ENCODE measurements around the gene MTMR3. TPM values are rescaled to one million over a fixed set of nuclear protein-coding genes. Genes with fewer than 3 reads are reported as not detected.
"Not testable (repeated sequence)": the region's sequence is repeated elsewhere in the genome, so short reads cannot be mapped to it uniquely, and the experiment has no call there.

Gene MTMR3
- total RNA-seq, 2 experiments from 2014 or later, result 17.6 to 22.2 TPM

DNA sequence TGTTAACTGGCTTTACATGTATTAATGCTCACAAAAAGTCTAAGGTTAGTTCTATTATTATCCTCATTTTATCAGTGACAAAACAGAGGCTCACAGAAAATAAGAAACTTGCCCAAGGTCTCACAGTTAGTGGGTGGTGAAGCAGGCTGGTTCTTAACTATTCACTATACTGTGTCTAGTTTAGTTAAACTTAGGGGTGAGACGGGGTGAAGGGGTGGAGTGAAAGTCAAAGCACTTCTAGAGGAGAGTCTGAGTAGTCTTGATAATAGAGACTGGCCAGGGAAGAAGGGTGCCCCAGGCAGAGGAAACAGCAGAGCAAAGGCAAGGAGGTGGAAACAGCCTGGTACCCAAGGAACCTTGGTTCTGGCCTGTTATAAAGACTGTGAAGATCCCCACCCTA is 48.9 kb upstream of the MTMR3 start:
- ChIA-PET CTCF (ENCODE audit: unreplicated experiment) (no interaction called here), POLR2A (no interaction called here)
- Histone ChIP-seq H3K4me2 (ENCODE audit: low read length) (no peak overlapping the region), H3K27ac (ENCODE audit: low read depth, low read length, poor library complexity, severe bottlenecking) (no peak overlapping the region), H3K36me3 (ENCODE audit: insufficient read depth, low read length) (peaks cover 34% of the 10 kb centered on the region; the same call in 1 of the 2 replicates), H3K9me3 (ENCODE audit: low read length) (no peaks in the 10 kb centered on the region), H3K4me3 (ENCODE audit: low read depth, low read length, poor library complexity, severe bottlenecking) (no peak overlapping the region), H2AFZ (ENCODE audit: low read length) (no peak overlapping the region), H3K9me2 (ENCODE audit: insufficient read depth, low read length) (no peaks in the 10 kb centered on the region), H4K20me1 (ENCODE audit: insufficient read depth, low read length) (no peaks in the 10 kb centered on the region), H3K4me1 (ENCODE audit: insufficient read depth, low read length, poor library complexity, severe bottlenecking) (peaks cover 19% of the 10 kb centered on the region), H3K79me2 (ENCODE audit: insufficient read depth, low read depth, low read length) (peaks cover 13% of the 10 kb centered on the region; the same call in 1 of the 2 replicates)
- no peak for DNase-seq (ENCODE audit: low spot score)
- TF ChIP-seq EZH2phosphoT487 (IDR thresholded peaks at IDR 0.05; ENCODE audit: borderline replicate concordance, low read depth, low read length), result no peak
- TF ChIP-seq, protein P1, sequence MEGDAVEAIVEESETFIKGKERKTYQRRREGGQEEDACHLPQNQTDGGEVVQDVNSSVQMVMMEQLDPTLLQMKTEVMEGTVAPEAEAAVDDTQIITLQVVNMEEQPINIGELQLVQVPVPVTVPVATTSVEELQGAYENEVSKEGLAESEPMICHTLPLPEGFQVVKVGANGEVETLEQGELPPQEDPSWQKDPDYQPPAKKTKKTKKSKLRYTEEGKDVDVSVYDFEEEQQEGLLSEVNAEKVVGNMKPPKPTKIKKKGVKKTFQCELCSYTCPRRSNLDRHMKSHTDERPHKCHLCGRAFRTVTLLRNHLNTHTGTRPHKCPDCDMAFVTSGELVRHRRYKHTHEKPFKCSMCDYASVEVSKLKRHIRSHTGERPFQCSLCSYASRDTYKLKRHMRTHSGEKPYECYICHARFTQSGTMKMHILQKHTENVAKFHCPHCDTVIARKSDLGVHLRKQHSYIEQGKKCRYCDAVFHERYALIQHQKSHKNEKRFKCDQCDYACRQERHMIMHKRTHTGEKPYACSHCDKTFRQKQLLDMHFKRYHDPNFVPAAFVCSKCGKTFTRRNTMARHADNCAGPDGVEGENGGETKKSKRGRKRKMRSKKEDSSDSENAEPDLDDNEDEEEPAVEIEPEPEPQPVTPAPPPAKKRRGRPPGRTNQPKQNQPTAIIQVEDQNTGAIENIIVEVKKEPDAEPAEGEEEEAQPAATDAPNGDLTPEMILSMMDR (conservative IDR thresholded peaks at IDR 0.05; ENCODE audit: low read length), result no peak
- BruUV-seq (replicated peaks), result no TSS peak
- intact Hi-C loops (cut with micrococcal nuclease; ENCODE audit: unreplicated experiment), result loop anchor here (10.0 kb wide), 1 partner anchor 171 kb away; no protein-coding TSS in a partner anchor

- not testable (repeated sequence) for H3K9me2 ChIP-seq (ENCODE audit: insufficient read depth, low read length); BruUV-seq (replicated peaks); H2AFZ ChIP-seq (ENCODE audit: low read length); H4K20me1 ChIP-seq (ENCODE audit: insufficient read depth, low read length); H3K9me3 ChIP-seq (ENCODE audit: low read length); H3K27ac ChIP-seq (ENCODE audit: low read depth, low read length, poor library complexity, severe bottlenecking); DNase-seq (ENCODE audit: low spot score)
- Histone ChIP-seq H3K4me3 (ENCODE audit: low read depth, low read length, poor library complexity, severe bottlenecking) (peak overlapping the region; percentile 99), H3K4me2 (ENCODE audit: low read length) (peak overlapping the region; percentile 87), H3K36me3 (ENCODE audit: insufficient read depth, low read length) (peaks cover 21% of the 10 kb centered on the region; the same call in 1 of the 2 replicates), H3K79me2 (ENCODE audit: insufficient read depth, low read depth, low read length) (peaks cover 13% of the 10 kb centered on the region; the same call in 1 of the 2 replicates), H3K4me1 (ENCODE audit: insufficient read depth, low read length, poor library complexity, severe bottlenecking) (peaks cover 19% of the 10 kb centered on the region)
- CTCF ChIA-PET (ENCODE audit: unreplicated experiment), result interaction anchor here (0.6 kb wide), 1 partner anchor 30 kb away, joined by 3 read pairs; no protein-coding TSS in a partner anchor
- intact Hi-C loops (cut with micrococcal nuclease; ENCODE audit: unreplicated experiment), result loop anchor here (5.0 to 10.0 kb wide), 2 partner anchors 70 to 168 kb away; partner anchors contain the start of genes UQCR10 and ZMAT5
- POLR2A ChIA-PET, result interaction anchor here (1.1 to 1.3 kb wide), 2 partner anchors 14 to 81 kb away, joined by 3 to 4 read pairs; no protein-coding TSS in a partner anchor
Observed at GRCh38 chr22:29836791-29837370, 46.1 kb upstream of the MTMR3 start.

- DNase-seq (ENCODE audit: low spot score), result peak; percentile 98
- intact Hi-C loops (cut with micrococcal nuclease; ENCODE audit: unreplicated experiment), result loop anchor here (2.0 to 10.0 kb wide), 3 partner anchors 45 to 167 kb away; partner anchors contain the start of genes MTMR3, UQCR10 and ZMAT5
- Histone ChIP-seq H3K4me1 (ENCODE audit: insufficient read depth, low read length, poor library complexity, severe bottlenecking) (peaks cover 19% of the 10 kb centered on the region), H3K27ac (ENCODE audit: low read depth, low read length, poor library complexity, severe bottlenecking) (peak within 1 kb of the TSS; percentile 14), H3K79me2 (ENCODE audit: insufficient read depth, low read depth, low read length) (peaks cover 13% of the 10 kb centered on the region; the same call in 1 of the 2 replicates), H2AFZ (ENCODE audit: low read length) (peak within 1 kb of the TSS; percentile 96), H4K20me1 (ENCODE audit: insufficient read depth, low read length) (no peaks in the 10 kb centered on the region), H3K9me3 (ENCODE audit: low read length) (no peaks in the 10 kb centered on the region), H3K36me3 (ENCODE audit: insufficient read depth, low read length) (peaks cover 13% of the 10 kb centered on the region; the same call in 1 of the 2 replicates), H3K9me2 (ENCODE audit: insufficient read depth, low read length) (no peaks in the 10 kb centered on the region), H3K4me2 (ENCODE audit: low read length) (peak within 1 kb of the TSS; percentile 87), H3K4me3 (ENCODE audit: low read depth, low read length, poor library complexity, severe bottlenecking) (peak within 1 kb of the TSS; percentile 99)
- POLR2A ChIA-PET, result interaction anchor here (0.5 to 1.3 kb wide), 2 partner anchors 65 to 82 kb away, joined by 3 to 7 read pairs; no protein-coding TSS in a partner anchor
- BruUV-seq (replicated peaks), result no TSS peak
- CTCF ChIA-PET (ENCODE audit: unreplicated experiment), result no interaction called here
- no peak for TF ChIP-seq EZH2phosphoT487 (IDR thresholded peaks at IDR 0.05; ENCODE audit: borderline replicate concordance, low read depth, low read length)
- TF ChIP-seq, protein P1 (conservative IDR thresholded peaks at IDR 0.05; ENCODE audit: low read length), result no peak
Observed at GRCh38 chr22:29837741-29838598, 45.0 kb upstream of the MTMR3 start, which contains the start of gene ASCC2. Gene ASCC2 (minus strand): TSS chr22:29838274. CDS start chr22:29832325, 5,949 bp downstream.

Measured in OCI-LY7 (cell line).